PC-9 (cell line): ENCODE data around the gene CRY1. TPM values are rescaled to one million over a fixed set of nuclear protein-coding genes. Genes with fewer than 3 reads are reported as not detected.
A peak's percentile ranks its signal among the peaks of the same experiment; 100 is the strongest.

Source experiments
- BruUV-seq: library from RNA; stranded (reverse); fragments of 400-500 nt; replicated peaks from 2 replicates; lab custom pipeline; 2021; lab: Mats Ljungman, UMichigan
- CTCF ChIA-PET: fragments of 300-600 bp; sonication (Branson Sonifier 250); formaldehyde crosslinking; loops from one replicate; lab custom pipeline; 2022; ENCODE audit warnings: antibody characterized with exemption; lab: Charles Lee
- POLR2A ChIA-PET: fragments of 300-600 bp; sonication (Branson Sonifier 250); formaldehyde crosslinking; loops from one replicate; lab custom pipeline; 2022; ENCODE audit warnings: antibody characterized with exemption; ENCODE audit not compliant: unreplicated experiment; lab: Charles Lee
- DNase-seq, 2 experiments: peaks; one replicate each; pipeline versions ENCODE4 v3.0.0 to v3.0.0-alpha.2; 2015 to 2022; ENCODE audit warnings: mixed read lengths in 1 of 2
- H2AFZ ChIP-seq: fragments of 200-600 bp; sonication (generic); 2 replicates; pipeline ENCODE4 v1.8.1; 2017; ENCODE audit warnings: antibody characterized with exemption
- H3F3A ChIP-seq: fragments of 200-600 bp; sonication (generic); 2 replicates; pipeline ENCODE4 v1.8.1; 2017; ENCODE audit warnings: antibody characterized with exemption, mild to moderate bottlenecking, low read depth; ENCODE audit not compliant: insufficient read depth
- H3K27ac ChIP-seq: fragments of 200-600 bp; sonication (generic); 2 replicates; pipeline ENCODE4 v1.6.1; 2016; ENCODE audit warnings: mixed run types
- H3K27me3 ChIP-seq: fragments of 200-600 bp; sonication (generic); 2 replicates; pipeline ENCODE4 v1.6.1; 2016; ENCODE audit warnings: low read depth, mixed run types; ENCODE audit not compliant: insufficient read depth
- H3K36me3 ChIP-seq: fragments of 200-600 bp; sonication (generic); 2 replicates; pipeline ENCODE4 v1.6.1; 2016; ENCODE audit warnings: low read depth, mixed run types
- H3K4me1 ChIP-seq: fragments of 200-600 bp; sonication (generic); replicated peaks from 2 replicates; pipeline ENCODE4 v1.6.1; 2016; ENCODE audit warnings: mixed run types; ENCODE audit not compliant: insufficient read depth
- H3K4me2 ChIP-seq: fragments of 200-600 bp; sonication (generic); 2 replicates; pipeline ENCODE4 v1.6.1; 2017; ENCODE audit warnings: mixed run types
- H3K4me3 ChIP-seq: fragments of 200-600 bp; sonication (generic); 2 replicates; pipeline ENCODE4 v1.6.1; 2016; ENCODE audit warnings: mixed run types
- H3K79me2 ChIP-seq: fragments of 200-600 bp; sonication (generic); 2 replicates; pipeline ENCODE4 v1.6.1; 2017; ENCODE audit warnings: low read depth, mixed run types
- H3K9me2 ChIP-seq: fragments of 200-600 bp; sonication (generic); 2 replicates; pipeline ENCODE4 v1.8.1; 2017; ENCODE audit warnings: mild to moderate bottlenecking; ENCODE audit not compliant: insufficient read depth
- H3K9me3 ChIP-seq: fragments of 200-600 bp; sonication (generic); 2 replicates; pipeline ENCODE4 v1.8.1; 2016; ENCODE audit warnings: low read depth; ENCODE audit not compliant: insufficient read depth
- H4K20me1 ChIP-seq: fragments of 200-600 bp; sonication (generic); 2 replicates; pipeline ENCODE4 v1.8.1; 2017; ENCODE audit not compliant: insufficient read depth
- CTCF ChIP-seq: fragments of 200-600 bp; sonication (generic); conservative IDR thresholded peaks from 2 replicates; pipeline ENCODE4 v1.6.1; 2017; ENCODE audit warnings: mixed run types, antibody characterized with exemption, mild to moderate bottlenecking, moderate library complexity
- EZH2 ChIP-seq: fragments of 200-600 bp; sonication (generic); IDR thresholded peaks from 2 replicates; pipeline ENCODE4 v1.8.0; 2017; ENCODE audit warnings: antibody characterized with exemption, low read depth
- intact Hi-C: fragments of 100-400 bp; cut with micrococcal nuclease; formaldehyde crosslinking; loops from one replicate; pipeline ENCODE4 v1.10.0; 2022; ENCODE audit not compliant: unreplicated experiment
- total RNA-seq: library from RNA; stranded (reverse); gene quantifications from 2 replicates; pipeline ENCODE4 v1.2.3, GENCODE V29; 2021

The CRY1 gene
- total RNA-seq, 1 experiment from 2014 or later: 18.1 TPM

DNA sequence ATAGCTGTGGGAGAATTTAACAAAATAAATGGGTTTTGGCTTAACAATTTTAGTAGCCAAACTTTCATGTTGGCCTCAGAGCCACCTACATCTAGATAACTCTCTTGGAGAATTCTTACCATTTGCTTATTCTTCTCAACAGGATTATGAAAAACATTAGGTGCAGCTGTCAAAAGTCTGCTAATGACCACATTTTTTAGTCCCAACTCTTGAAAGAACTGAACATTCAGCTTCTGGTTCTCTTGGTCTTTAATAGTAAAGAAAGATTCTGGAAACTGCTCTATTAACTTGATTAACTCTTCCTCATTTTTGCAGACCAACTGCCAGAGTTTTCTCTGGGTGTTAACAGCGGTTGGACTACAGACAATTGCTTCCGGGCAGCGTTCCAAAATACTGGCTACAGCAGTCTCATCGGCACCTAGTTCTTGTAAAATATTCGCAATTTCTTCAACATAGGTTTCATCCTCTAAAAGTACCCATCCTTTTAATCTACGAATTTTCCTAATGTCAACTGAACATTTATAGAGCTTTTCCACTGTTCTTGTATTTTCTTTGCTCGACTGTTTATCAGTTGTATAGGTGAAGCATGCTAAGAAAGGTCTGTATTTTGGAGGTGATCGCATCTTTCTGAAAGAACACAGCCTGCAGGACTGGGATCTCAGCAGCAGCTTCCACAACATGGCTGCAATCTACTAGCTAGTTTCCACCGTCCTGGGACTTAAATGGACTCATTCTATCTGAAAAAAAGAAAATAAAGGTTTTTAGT, 115.1 kb downstream of the CRY1 start:
- CTCF ChIA-PET: no interaction called here
- no TSS peak for BruUV-seq

DNA sequence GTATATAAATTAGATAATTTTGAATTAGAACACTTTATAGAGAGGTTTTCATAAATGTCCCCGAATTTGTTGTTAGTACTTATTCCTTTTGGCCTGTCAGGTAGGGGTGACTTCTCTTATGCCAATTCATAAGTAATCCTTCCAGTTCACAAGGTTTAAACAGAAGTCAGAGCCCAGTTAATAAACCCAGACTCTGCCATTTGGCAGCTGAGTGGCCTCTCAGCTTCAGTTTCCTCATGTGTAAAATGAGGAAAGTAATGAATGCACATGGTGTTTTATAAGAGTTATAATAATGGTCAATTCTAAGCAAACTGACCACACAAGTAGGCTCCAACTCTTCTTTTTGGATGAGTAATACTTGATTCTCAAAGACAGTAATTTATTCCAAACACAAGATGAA, 116.7 kb downstream of the CRY1 start:
- TF ChIP-seq CTCF (no peak), EZH2 (no peak)
- Histone ChIP-seq H3K4me1 (peaks cover 13% of the 10 kb centered on the region), H3K4me2 (no peak overlapping the region), H3K79me2 (no peaks in the 10 kb centered on the region), H3K4me3 (no peak overlapping the region), H3F3A (peaks cover 14% of the 10 kb centered on the region), H3K9me2 (no peaks in the 10 kb centered on the region), H2AFZ (no peak overlapping the region), H4K20me1 (0 out of 2 replicates have a peak, but pooled peaks cover 5% of the 10 kb centered on the region), H3K36me3 (peaks cover 8% of the 10 kb centered on the region; the same call in 1 of the 2 replicates), H3K27me3 (no peaks in the 10 kb centered on the region), H3K9me3 (no peaks in the 10 kb centered on the region), H3K27ac (no peak overlapping the region)
- intact Hi-C loops: no loop called here
- DNase-seq: no peak
- ChIA-PET CTCF (interaction anchor here (0.7 kb wide), 1 partner anchor 672 kb away, joined by 8 read pairs; no protein-coding TSS in a partner anchor), POLR2A (interaction anchor here (0.6 kb wide), 1 partner anchor 115 kb away, joined by 3 read pairs; no protein-coding TSS in a partner anchor)
- BruUV-seq: no TSS peak

More for the DNA sequence above, 115.1 kb downstream of the CRY1 start:
- H3F3A ChIP-seq: peaks cover 14% of the 10 kb centered on the region
- H3K79me2 ChIP-seq: no peaks in the 10 kb centered on the region
- no peak for TF ChIP-seq EZH2
- TF ChIP-seq CTCF: no peak
- H3K4me3 ChIP-seq: no peak overlapping the region
- H4K20me1 ChIP-seq: 0 out of 2 replicates have a peak, but pooled peaks cover 5% of the 10 kb centered on the region
- no peaks in the 10 kb centered on the region for H3K9me3 ChIP-seq
- H3K4me2 ChIP-seq: no peak overlapping the region
- DNase-seq: no peak
- H2AFZ ChIP-seq: no peak overlapping the region
- H3K27ac ChIP-seq: no peak overlapping the region
- no peaks in the 10 kb centered on the region for H3K9me2 ChIP-seq
- H3K4me1 ChIP-seq: peaks cover 13% of the 10 kb centered on the region
- H3K27me3 ChIP-seq: no peaks in the 10 kb centered on the region
- POLR2A ChIA-PET: interaction anchor here (0.6 kb wide), 1 partner anchor 20 kb away, joined by 3 read pairs; no protein-coding TSS in a partner anchor
- intact Hi-C loops: no loop called here
- H3K36me3 ChIP-seq: no peaks in the 10 kb centered on the region

DNA sequence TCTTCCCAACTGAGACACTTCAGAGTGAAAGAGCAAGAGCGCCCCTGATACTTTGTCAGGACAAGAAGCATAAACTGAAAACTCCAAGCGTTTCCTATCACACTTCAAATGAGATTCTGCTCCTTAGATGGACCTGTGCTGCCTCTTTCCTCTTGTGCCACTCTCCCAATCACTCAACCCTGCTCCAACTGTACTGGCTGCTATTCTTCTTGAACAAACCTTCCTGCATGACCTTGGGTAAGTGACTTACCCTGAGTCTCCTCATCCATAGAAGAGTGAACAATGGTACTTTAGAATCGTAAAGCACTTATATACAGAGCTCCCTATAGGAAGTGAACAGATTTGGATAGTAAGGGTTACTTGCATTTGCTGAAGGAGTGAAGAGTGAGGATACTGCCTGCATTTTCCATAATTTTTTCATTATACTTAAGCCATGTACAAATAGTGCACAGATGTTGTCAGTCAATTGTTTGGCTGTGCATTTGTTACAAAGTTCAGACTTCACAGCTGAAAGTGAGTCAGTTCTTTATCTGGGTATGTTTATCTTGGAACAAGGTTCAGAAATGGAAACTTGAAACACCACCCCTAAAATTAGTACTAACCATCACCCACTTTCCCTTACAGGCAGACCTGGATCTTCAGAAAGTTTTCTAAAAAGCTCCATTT, 117.2 kb downstream of the CRY1 start:
- Histone ChIP-seq H4K20me1 (0 out of 2 replicates have a peak, but pooled peaks cover 5% of the 10 kb centered on the region), H3K4me1 (peaks cover 13% of the 10 kb centered on the region), H3K9me2 (no peaks in the 10 kb centered on the region), H2AFZ (no peak overlapping the region), H3K79me2 (no peaks in the 10 kb centered on the region), H3K4me2 (peak overlapping the region; percentile 27), H3K4me3 (no peak overlapping the region), H3K27me3 (no peaks in the 10 kb centered on the region), H3F3A (peaks cover 14% of the 10 kb centered on the region), H3K27ac (no peak overlapping the region), H3K36me3 (peaks cover 8% of the 10 kb centered on the region; the same call in 1 of the 2 replicates), H3K9me3 (no peaks in the 10 kb centered on the region)
- POLR2A ChIA-PET: interaction anchor here (0.6 kb wide), 1 partner anchor 116 kb away, joined by 3 read pairs; no protein-coding TSS in a partner anchor
- BruUV-seq: no TSS peak
- DNase-seq: peak in 1 of 2 experiments; percentile 44
- intact Hi-C loops: no loop called here
- TF ChIP-seq CTCF (no peak), EZH2 (no peak)
- CTCF ChIA-PET: interaction anchor here (0.7 kb wide), 1 partner anchor 671 kb away, joined by 8 read pairs; no protein-coding TSS in a partner anchor
